ENCODE data around the gene IQSEC3.
"Not testable (repeated sequence)": the region's sequence is repeated elsewhere in the genome, so short reads cannot be mapped to it uniquely, and the experiment has no call there.

The IQSEC3 gene

DNA sequence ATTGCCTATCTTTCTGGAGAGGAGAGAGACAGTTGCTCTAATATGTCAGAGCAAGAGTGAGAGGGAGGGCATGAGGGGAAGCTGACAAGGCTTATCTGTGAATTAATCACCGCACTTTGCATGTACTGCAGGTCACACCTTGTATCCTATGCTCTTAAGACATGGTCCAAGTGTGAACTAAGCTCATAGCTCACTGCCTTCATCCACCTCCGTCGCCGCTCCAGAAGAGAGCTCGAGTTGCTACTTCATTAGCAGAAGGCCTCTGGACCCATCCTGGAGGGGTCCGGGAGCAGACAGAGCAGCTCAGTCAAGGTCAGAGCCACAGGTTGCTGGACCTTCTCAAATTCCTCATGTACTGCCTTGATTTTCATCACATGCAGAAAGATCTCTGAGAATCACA, 14.6 kb upstream of the IQSEC3 start:
- not testable (repeated sequence) for H3K27me3 ChIP-seq (ENCODE audit: insufficient read depth, low read length, poor library complexity); H3K4me3 ChIP-seq (ENCODE audit: low read depth in 1 of 2, low read length in 2 of 2); DNase-seq; H3K9me3 ChIP-seq (ENCODE audit: insufficient read depth, low read length, severe bottlenecking); H3K36me3 ChIP-seq (ENCODE audit: insufficient read depth, low read length); H2AFZ ChIP-seq (ENCODE audit: low read depth, low read length); H3K79me2 ChIP-seq (ENCODE audit: insufficient read depth, low read length); H3K4me1 ChIP-seq (ENCODE audit: insufficient read depth, low read length); ATAC-seq (ENCODE audit: insufficient read depth, low read depth); H3K4me2 ChIP-seq (ENCODE audit: insufficient read depth, low read length); H3K27ac ChIP-seq (ENCODE audit: low read length); H4K20me1 ChIP-seq (ENCODE audit: insufficient read depth, low read length); H3K9ac ChIP-seq (ENCODE audit: low read depth, low read length)

- not testable (repeated sequence) for H3K4me1 ChIP-seq (ENCODE audit: insufficient read depth, low read length); H3K4me3 ChIP-seq (ENCODE audit: low read depth in 1 of 2, low read length in 2 of 2); DNase-seq
Observed at GRCh38 chr12:52902-53734, 13.4 kb upstream of the IQSEC3 start.

GRCh38 chr12:53735-54730, 12.5 kb upstream of the IQSEC3 start:
- Histone ChIP-seq H2AFZ (ENCODE audit: low read depth, low read length) (no peak overlapping the region), H4K20me1 (ENCODE audit: insufficient read depth, low read length) (no peaks in the 10 kb centered on the region), H3K27ac (ENCODE audit: low read length) (no peak overlapping the region), H3K79me2 (ENCODE audit: insufficient read depth, low read length) (no peaks in the 10 kb centered on the region), H3K36me3 (ENCODE audit: insufficient read depth, low read length) (no peaks in the 10 kb centered on the region), H3K4me3 (ENCODE audit: low read depth in 1 of 2, low read length in 2 of 2) (no peak overlapping the region), H3K4me2 (ENCODE audit: insufficient read depth, low read length) (no peak overlapping the region), H3K27me3 (ENCODE audit: insufficient read depth, low read length, poor library complexity) (peaks cover 5% of the 10 kb centered on the region), H3K9ac (ENCODE audit: low read depth, low read length) (no peak overlapping the region), H3K9me3 (ENCODE audit: insufficient read depth, low read length, severe bottlenecking) (no peaks in the 10 kb centered on the region), H3K4me1 (ENCODE audit: insufficient read depth, low read length) (no peaks in the 10 kb centered on the region)
- no peak for DNase-seq
- TF ChIP-seq EZH2 (IDR thresholded peaks at IDR 0.05; ENCODE audit: borderline replicate concordance, low read depth, low read length, severe bottlenecking) (no peak), CTCF (IDR thresholded peaks at IDR 0.05; ENCODE audit: borderline replicate concordance, extremely low read depth, low read length, poor library complexity, severe bottlenecking) (no peak)
- no peak for ATAC-seq (ENCODE audit: insufficient read depth, low read depth)

More at GRCh38 chr12:52902-53734, 13.4 kb upstream of the IQSEC3 start:
- H3K4me2 ChIP-seq (ENCODE audit: insufficient read depth, low read length); H3K27me3 ChIP-seq (ENCODE audit: insufficient read depth, low read length, poor library complexity); ATAC-seq (ENCODE audit: insufficient read depth, low read depth); H4K20me1 ChIP-seq (ENCODE audit: insufficient read depth, low read length); H3K9me3 ChIP-seq (ENCODE audit: insufficient read depth, low read length, severe bottlenecking); H3K79me2 ChIP-seq (ENCODE audit: insufficient read depth, low read length); H2AFZ ChIP-seq (ENCODE audit: low read depth, low read length); H3K27ac ChIP-seq (ENCODE audit: low read length); H3K9ac ChIP-seq (ENCODE audit: low read depth, low read length); H3K36me3 ChIP-seq (ENCODE audit: insufficient read depth, low read length): not testable (repeated sequence)

DNA sequence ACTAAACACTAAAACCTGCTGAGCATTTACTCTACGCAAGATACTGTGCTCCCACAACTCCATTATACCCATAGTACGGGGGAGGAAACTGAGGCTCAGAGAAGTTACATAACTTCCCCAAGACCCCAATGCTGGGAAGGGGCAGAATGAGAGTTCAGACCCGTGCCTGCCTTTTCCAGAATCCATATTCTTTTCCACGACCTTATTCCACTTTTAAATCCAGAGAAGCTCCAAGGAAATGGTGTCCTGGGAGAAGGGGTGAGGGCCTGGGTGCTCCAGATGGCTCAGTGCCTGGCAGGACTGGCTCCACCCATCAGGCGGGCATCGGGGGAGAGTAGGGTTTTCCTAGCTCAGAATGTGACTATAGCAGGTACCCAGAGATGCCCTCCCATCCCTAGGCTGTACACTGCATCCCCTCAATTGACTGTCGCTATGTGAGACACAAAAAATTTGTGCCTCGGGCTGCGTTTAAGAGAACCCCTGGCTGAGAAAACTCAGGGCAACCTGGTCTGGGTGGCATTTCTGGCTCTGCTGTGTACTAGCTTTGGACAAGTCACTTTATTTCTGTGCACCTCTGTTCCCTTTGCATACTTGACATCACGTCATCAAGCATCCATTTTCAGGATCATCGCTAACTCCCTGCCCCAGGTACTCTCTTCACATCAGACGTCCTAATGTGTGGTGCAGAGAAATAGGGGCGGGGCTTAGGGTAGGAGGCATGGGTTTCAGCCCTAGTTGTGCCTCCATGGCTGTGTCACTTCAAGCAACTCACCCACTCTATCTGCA, 11.6 kb upstream of the IQSEC3 start:
- TF ChIP-seq CTCF (IDR thresholded peaks at IDR 0.05; ENCODE audit: borderline replicate concordance, extremely low read depth, low read length, poor library complexity, severe bottlenecking), result no peak
- TF ChIP-seq EZH2 (IDR thresholded peaks at IDR 0.05; ENCODE audit: borderline replicate concordance, low read depth, low read length, severe bottlenecking), result no peak
- no peaks in the 10 kb centered on the region for H4K20me1 ChIP-seq (ENCODE audit: insufficient read depth, low read length)
- ATAC-seq (ENCODE audit: insufficient read depth, low read depth), result no peak
- no peaks in the 10 kb centered on the region for H3K9me3 ChIP-seq (ENCODE audit: insufficient read depth, low read length, severe bottlenecking)
- H3K4me3 ChIP-seq (ENCODE audit: low read depth in 1 of 2, low read length in 2 of 2), result no peak overlapping the region
- no peak for DNase-seq
- no peak overlapping the region for H2AFZ ChIP-seq (ENCODE audit: low read depth, low read length)
- H3K27ac ChIP-seq (ENCODE audit: low read length), result no peak overlapping the region
- no peaks in the 10 kb centered on the region for H3K79me2 ChIP-seq (ENCODE audit: insufficient read depth, low read length)
- H3K36me3 ChIP-seq (ENCODE audit: insufficient read depth, low read length), result no peaks in the 10 kb centered on the region
- H3K27me3 ChIP-seq (ENCODE audit: insufficient read depth, low read length, poor library complexity), result peaks cover 5% of the 10 kb centered on the region
- no peaks in the 10 kb centered on the region for H3K4me1 ChIP-seq (ENCODE audit: insufficient read depth, low read length)
- H3K9ac ChIP-seq (ENCODE audit: low read depth, low read length), result no peak overlapping the region
- no peak overlapping the region for H3K4me2 ChIP-seq (ENCODE audit: insufficient read depth, low read length)

All from DND-41 (cell line).